HepG2 (cell line): ENCODE results near the gene RPS14. TPM values are rescaled to one million over a fixed set of nuclear protein-coding genes. Genes with fewer than 3 reads are reported as not detected.

Experiments
- AKAP8 ChIP-seq: sonication (generic); formaldehyde crosslinking; IDR thresholded peaks from 2 replicates; pipeline ENCODE4 v1.5.1; 2020; ENCODE audit warnings: mild to moderate bottlenecking, missing genetic modification reagents
- FOXP1 ChIP-seq, 2 experiments: fragments of 450-650 bp in 1 of 2; IDR thresholded peaks; 2 replicates each; pipeline ENCODE4 v1.6.1; 2017 to 2018; ENCODE audit warnings: antibody characterized with exemption in 1 of 2
- GATAD1 ChIP-seq: IDR thresholded peaks from 2 replicates; pipeline ENCODE4 v1.6.1; 2016; ENCODE audit warnings: missing genetic modification reagents, missing compliant biosample characterization
- KLF13 ChIP-seq: sonication (generic); formaldehyde crosslinking; IDR thresholded peaks from 2 replicates; pipeline ENCODE4 v1.4.0; 2020; ENCODE audit warnings: mild to moderate bottlenecking, missing genetic modification reagents
- KMT2B ChIP-seq: IDR thresholded peaks from 2 replicates; pipeline ENCODE4 v1.6.1; 2016; ENCODE audit warnings: missing genetic modification reagents, missing compliant biosample characterization
- MAZ ChIP-seq, 2 experiments: sonication (generic) in 1 of 2; formaldehyde crosslinking in 1 of 2; IDR thresholded peaks; 2 replicates each; pipeline versions ENCODE4 v1.5.0 to v1.6.1; 2012 to 2020; ENCODE audit warnings: low read depth in 2 of 2, mild to moderate bottlenecking in 2 of 2, borderline replicate concordance in 1 of 2, improper control_type of control experiment in 1 of 2, low read length in 1 of 2, missing genetic modification reagents in 1 of 2, moderate library complexity in 1 of 2
- NR3C1 ChIP-seq: sonication (generic); formaldehyde crosslinking; IDR thresholded peaks from 2 replicates; pipeline ENCODE4 v1.4.0; 2020; ENCODE audit warnings: missing genetic modification reagents
- POLR2G ChIP-seq: fragments of 200-400 bp; formaldehyde crosslinking; IDR thresholded peaks from 2 replicates; pipeline ENCODE4 v1.6.1; 2018; ENCODE audit warnings: mild to moderate bottlenecking, low read depth, low read length, moderate library complexity
- RFXANK ChIP-seq: IDR thresholded peaks from 2 replicates; pipeline ENCODE4 v1.6.1; 2016
- RFXAP ChIP-seq: sonication (generic); formaldehyde crosslinking; IDR thresholded peaks from 2 replicates; pipeline ENCODE4 v1.4.0; 2020; ENCODE audit warnings: missing genetic modification reagents, borderline replicate concordance
- SMAD1 ChIP-seq: sonication (generic); formaldehyde crosslinking; IDR thresholded peaks from 2 replicates; pipeline ENCODE4 v1.4.0; 2020; ENCODE audit warnings: missing genetic modification reagents, low read depth, mild to moderate bottlenecking, borderline replicate concordance
- SOX13 ChIP-seq, 3 experiments: fragments of 450-650 bp in 1 of 3; sonication (generic) in 1 of 3; formaldehyde crosslinking in 1 of 3; IDR thresholded peaks in 2 of 3; conservative IDR thresholded peaks in 1 of 3; 2 replicates each; pipeline versions ENCODE4 v1.5.0 to v1.6.1; 2016 to 2020; ENCODE audit warnings: antibody characterized with exemption in 1 of 3, mild to moderate bottlenecking in 1 of 3, missing compliant biosample characterization in 1 of 3, missing genetic modification reagents in 1 of 3, moderate library complexity in 1 of 3
- SYNCRIP ChIP-seq: fragments of 200-400 bp; formaldehyde crosslinking; IDR thresholded peaks from 2 replicates; pipeline ENCODE4 v1.6.1; 2018; ENCODE audit warnings: mild to moderate bottlenecking, low read depth, low read length; ENCODE audit not compliant: insufficient read depth
- TCF7 ChIP-seq: sonication (generic); IDR thresholded peaks from 2 replicates; pipeline ENCODE4 v1.6.1; 2016; ENCODE audit warnings: antibody characterized with exemption, low read depth
- ZBTB37 ChIP-seq: sonication (generic); formaldehyde crosslinking; IDR thresholded peaks from 2 replicates; pipeline ENCODE4 v1.4.0; 2020; ENCODE audit warnings: mild to moderate bottlenecking, missing genetic modification reagents
- ZFP41 ChIP-seq: sonication (generic); formaldehyde crosslinking; IDR thresholded peaks from 2 replicates; pipeline ENCODE4 v1.4.0; 2020; ENCODE audit warnings: mild to moderate bottlenecking, missing genetic modification reagents, borderline replicate concordance
- ZNF260 ChIP-seq: sonication (generic); formaldehyde crosslinking; IDR thresholded peaks from 2 replicates; pipeline ENCODE4 v1.4.0; 2020; ENCODE audit warnings: missing genetic modification reagents, low read depth, mild to moderate bottlenecking, borderline replicate concordance
- ZNF337 ChIP-seq: sonication (generic); formaldehyde crosslinking; IDR thresholded peaks from 2 replicates; pipeline ENCODE4 v1.5.1; 2020; ENCODE audit warnings: missing genetic modification reagents, low read depth, mild to moderate bottlenecking, borderline replicate concordance
- ZNF543 ChIP-seq: sonication (generic); formaldehyde crosslinking; IDR thresholded peaks from 2 replicates; pipeline ENCODE4 v1.4.0; 2020; ENCODE audit warnings: mild to moderate bottlenecking, missing genetic modification reagents
- ZNF674 ChIP-seq: sonication (generic); formaldehyde crosslinking; IDR thresholded peaks from 2 replicates; pipeline ENCODE4 v1.5.0; 2020; ENCODE audit warnings: low read depth, mild to moderate bottlenecking, missing genetic modification reagents
- ZNF788 ChIP-seq: sonication (generic); formaldehyde crosslinking; IDR thresholded peaks from 2 replicates; pipeline ENCODE4 v1.5.0; 2020; ENCODE audit warnings: mild to moderate bottlenecking, missing genetic modification reagents, borderline replicate concordance
- ZNF839 ChIP-seq: sonication (generic); formaldehyde crosslinking; IDR thresholded peaks from 2 replicates; pipeline ENCODE4 v1.4.0; 2020; ENCODE audit warnings: missing genetic modification reagents, mild to moderate bottlenecking, borderline replicate concordance
- ZNF883 ChIP-seq: sonication (generic); formaldehyde crosslinking; IDR thresholded peaks from 2 replicates; pipeline ENCODE4 v1.5.1; 2020; ENCODE audit warnings: mild to moderate bottlenecking, missing genetic modification reagents; ENCODE audit errors: not compliant biosample characterization
- polyA plus RNA-seq, 8 experiments: library from polyadenylated mRNA; depleted of rRNA in 3 of 8; stranded (reverse) in 7 of 8; unstranded in 1 of 8; fragments of >200 nt; fragmentation: Illumina TruSeq in 4 of 8; extraction: Trizol in 4 of 8; gene quantifications; 2 replicates each; pipeline versions ENCODE4 v1.2.1 to v1.2.3, GENCODE V29; 2011 to 2016; ENCODE audit warnings: low read depth in 4 of 8, missing spikeins in 1 of 8, mixed read lengths in 1 of 8; ENCODE audit not compliant: insufficient read depth in 1 of 8
- total RNA-seq, 5 experiments: library from RNA; depleted of rRNA; stranded (reverse); fragments of >200 nt; fragmentation: Illumina TruSeq; extraction: Trizol; gene quantifications; 2 replicates each; pipeline ENCODE4 v1.2.3, GENCODE V29; 2016; ENCODE audit warnings: low read depth in 1 of 5
- TF ChIP-seq, protein P1 (sequence below): IDR thresholded peaks from 2 replicates; pipeline ENCODE4 v1.6.1; 2012; ENCODE audit warnings: inconsistent platforms
- TF ChIP-seq, protein P2 (sequence below): IDR thresholded peaks from 2 replicates; pipeline ENCODE4 v1.6.1; 2016
- TF ChIP-seq, protein P3 (sequence below), 2 experiments: sonication (generic) in 1 of 2; formaldehyde crosslinking in 1 of 2; IDR thresholded peaks; 2 replicates each; pipeline versions ENCODE4 v1.4.0 to v1.6.1; 2018 to 2020; ENCODE audit warnings: missing genetic modification reagents in 2 of 2, borderline replicate concordance in 1 of 2, low read depth in 1 of 2, mild to moderate bottlenecking in 1 of 2, missing biosample characterization in 1 of 2

The RPS14 gene
- total and polyA plus RNA-seq, 2 of the 13 experiments (the other 11 are each of a cell fraction or from before 2014, with no cell fraction given) = 2,116 to 3,295 TPM

DNA sequence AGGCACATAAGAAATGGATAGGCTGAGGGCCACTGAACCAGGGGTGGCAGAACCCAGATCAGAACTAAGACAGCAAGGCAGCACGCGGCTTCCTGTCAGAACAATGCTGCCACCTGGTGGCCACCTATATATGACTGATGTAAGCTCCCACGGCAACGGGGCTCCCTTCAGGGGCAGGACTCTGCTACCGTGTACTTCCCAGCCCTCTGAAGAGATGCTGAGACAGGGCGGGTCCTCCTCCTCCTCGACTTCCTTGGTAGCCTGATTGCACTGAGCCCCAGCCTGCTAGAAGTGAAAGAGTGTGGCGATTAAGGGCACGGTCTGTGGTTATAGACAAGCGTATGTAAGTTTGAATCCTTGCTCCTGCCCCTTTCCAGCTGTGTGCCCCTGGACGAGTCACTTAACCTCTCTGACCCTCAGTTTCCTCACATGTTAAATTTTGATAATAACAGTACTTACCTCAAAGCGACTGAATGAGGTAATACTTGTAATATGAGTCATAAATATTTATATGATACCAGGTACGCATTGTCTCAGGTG lies 13.3 kb downstream of the RPS14 start (continued):
- TF ChIP-seq, protein P1, sequence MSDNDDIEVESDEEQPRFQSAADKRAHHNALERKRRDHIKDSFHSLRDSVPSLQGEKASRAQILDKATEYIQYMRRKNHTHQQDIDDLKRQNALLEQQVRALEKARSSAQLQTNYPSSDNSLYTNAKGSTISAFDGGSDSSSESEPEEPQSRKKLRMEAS = 0 out of 2 replicates have a peak, but pooled peaks have one; percentile 37
- TF ChIP-seq, protein P2, sequence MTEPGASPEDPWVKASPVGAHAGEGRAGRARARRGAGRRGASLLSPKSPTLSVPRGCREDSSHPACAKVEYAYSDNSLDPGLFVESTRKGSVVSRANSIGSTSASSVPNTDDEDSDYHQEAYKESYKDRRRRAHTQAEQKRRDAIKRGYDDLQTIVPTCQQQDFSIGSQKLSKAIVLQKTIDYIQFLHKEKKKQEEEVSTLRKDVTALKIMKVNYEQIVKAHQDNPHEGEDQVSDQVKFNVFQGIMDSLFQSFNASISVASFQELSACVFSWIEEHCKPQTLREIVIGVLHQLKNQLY (CRISPR knock-in tag) = no peak
- no peak for TF ChIP-seq SMAD1 (CRISPR knock-in tag)
- TF ChIP-seq AKAP8 (CRISPR knock-in tag) = no peak
- TF ChIP-seq ZFP41 (CRISPR knock-in tag) = no peak
- no peak for TF ChIP-seq ZNF674 (CRISPR knock-in tag)
- no peak for TF ChIP-seq KMT2B (CRISPR knock-in tag)
- no peak for TF ChIP-seq SYNCRIP
- TF ChIP-seq NR3C1 (CRISPR knock-in tag) = no peak
- no peak for TF ChIP-seq FOXP1 (IDR thresholded peaks at IDR 0.05)
- no peak for TF ChIP-seq FOXP1 (CRISPR knock-in tag; IDR thresholded peaks at IDR 0.05)
- TF ChIP-seq RFXANK (CRISPR knock-in tag) = peak; percentile 83; the same call in 1 of the 2 replicates
- TF ChIP-seq ZBTB37 (CRISPR knock-in tag) = no peak
- no peak for TF ChIP-seq ZNF788 (CRISPR knock-in tag)
- no peak for TF ChIP-seq ZNF543 (CRISPR knock-in tag)
- no peak for TF ChIP-seq ZNF337 (CRISPR knock-in tag)
- TF ChIP-seq MAZ (IDR thresholded peaks at IDR 0.05; ENCODE audit: borderline replicate concordance, low read depth, low read length) = no peak
- TF ChIP-seq MAZ (CRISPR knock-in tag; IDR thresholded peaks at IDR 0.05; ENCODE audit: low read depth) = no peak
- TF ChIP-seq, protein P3, sequence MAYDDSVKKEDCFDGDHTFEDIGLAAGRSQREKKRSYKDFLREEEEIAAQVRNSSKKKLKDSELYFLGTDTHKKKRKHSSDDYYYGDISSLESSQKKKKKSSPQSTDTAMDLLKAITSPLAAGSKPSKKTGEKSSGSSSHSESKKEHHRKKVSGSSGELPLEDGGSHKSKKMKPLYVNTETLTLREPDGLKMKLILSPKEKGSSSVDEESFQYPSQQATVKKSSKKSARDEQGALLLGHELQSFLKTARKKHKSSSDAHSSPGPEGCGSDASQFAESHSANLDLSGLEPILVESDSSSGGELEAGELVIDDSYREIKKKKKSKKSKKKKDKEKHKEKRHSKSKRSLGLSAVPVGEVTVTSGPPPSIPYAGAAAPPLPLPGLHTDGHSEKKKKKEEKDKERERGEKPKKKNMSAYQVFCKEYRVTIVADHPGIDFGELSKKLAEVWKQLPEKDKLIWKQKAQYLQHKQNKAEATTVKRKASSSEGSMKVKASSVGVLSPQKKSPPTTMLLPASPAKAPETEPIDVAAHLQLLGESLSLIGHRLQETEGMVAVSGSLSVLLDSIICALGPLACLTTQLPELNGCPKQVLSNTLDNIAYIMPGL (CRISPR knock-in tag; IDR thresholded peaks at IDR 0.05; ENCODE audit: borderline replicate concordance in 1 of 2, low read depth in 1 of 2) = 0 out of 4 replicates have a peak, but pooled peaks of 1 of the 2 experiments have one; percentile 37
- TF ChIP-seq POLR2G = no peak
- no peak for TF ChIP-seq ZNF839 (CRISPR knock-in tag)
- TF ChIP-seq RFXAP (CRISPR knock-in tag) = peak; percentile 82
- no peak for TF ChIP-seq SOX13 (IDR thresholded peaks at IDR 0.05)
- no peak for TF ChIP-seq SOX13 (CRISPR knock-in tag; conservative IDR thresholded peaks at IDR 0.05 in 1 of 2, IDR thresholded peaks at IDR 0.05 in 1 of 2)
- TF ChIP-seq TCF7 = no peak
- no peak for TF ChIP-seq ZNF260 (CRISPR knock-in tag)
- TF ChIP-seq ZNF883 = no peak
- TF ChIP-seq GATAD1 (CRISPR knock-in tag) = 0 out of 2 replicates have a peak, but pooled peaks have one; percentile 23
- TF ChIP-seq KLF13 (CRISPR knock-in tag) = no peak
